ENCODE measurements around the gene SKI.
"Not testable (repeated sequence)": the region's sequence is repeated elsewhere in the genome, so short reads cannot be mapped to it uniquely, and the experiment has no call there.

GRCh38 chr1:2327162-2327561, 99.0 kb downstream of the SKI start:
- TF ChIP-seq EZH2 (IDR thresholded peaks at IDR 0.05; ENCODE audit: borderline replicate concordance, insufficient read depth, low read depth, low read length, poor library complexity, severe bottlenecking); CTCF (IDR thresholded peaks at IDR 0.05): not testable (repeated sequence)

Data from B cell (primary cell).